Mucosa of rectum (tissue), 2 donors: ENCODE results near the gene MTRR.

ENCODE experiments used
- H3K27ac ChIP-seq, 2 donors: one replicate each; pipeline ENCODE4 v1.7.0; 2013; ENCODE audit warnings: inconsistent platforms in 2 of 2, low read depth in 2 of 2, low read length in 2 of 2
- H3K27me3 ChIP-seq, 2 donors: one replicate each; pipeline ENCODE4 v1.7.0; 2013; ENCODE audit warnings: low read length in 2 of 2; ENCODE audit not compliant: control insufficient read depth in 2 of 2, insufficient read depth in 2 of 2
- H3K36me3 ChIP-seq, 2 donors: one replicate each; pipeline ENCODE4 v1.7.0; 2013; ENCODE audit warnings: low read length in 2 of 2; ENCODE audit not compliant: control insufficient read depth in 2 of 2, insufficient read depth in 2 of 2
- H3K4me1 ChIP-seq, 2 donors: one replicate each; pipeline ENCODE4 v1.7.0; 2013; ENCODE audit warnings: low read length in 2 of 2, mild to moderate bottlenecking in 1 of 2; ENCODE audit not compliant: control insufficient read depth in 2 of 2, insufficient read depth in 2 of 2
- H3K4me3 ChIP-seq, 2 donors: one replicate each; pipeline ENCODE4 v1.7.0; 2013; ENCODE audit warnings: low read length in 2 of 2
- H3K9ac ChIP-seq, 2 donors: one replicate each; pipeline ENCODE4 v1.7.0; 2013; ENCODE audit warnings: low read length in 2 of 2, low read depth in 1 of 2, mild to moderate bottlenecking in 1 of 2
- H3K9me3 ChIP-seq, 2 donors: one replicate each; pipeline ENCODE4 v1.7.0; 2013; ENCODE audit warnings: low read length in 2 of 2; ENCODE audit not compliant: control insufficient read depth in 2 of 2
- donor health status: healthy.
- donor health status: Normal muscosa, but diverticular disease.

Gene MTRR

GRCh38 chr5:7844901-7845300, 24.0 kb upstream of the MTRR start:
- no peaks in the 10 kb centered on the region for H3K36me3 ChIP-seq
- H3K4me1 ChIP-seq = peaks cover 3 to 4% of the 10 kb centered on the region in 2 donors
- H3K27me3 ChIP-seq = peaks cover 18 to 24% of the 10 kb centered on the region in 2 donors
- H3K9ac ChIP-seq = no peak overlapping the region
- no peak overlapping the region for H3K4me3 ChIP-seq
- H3K27ac ChIP-seq = no peak overlapping the region
- no peaks in the 10 kb centered on the region for H3K9me3 ChIP-seq

GRCh38 chr5:7845557-7845956, 23.4 kb upstream of the MTRR start:
- no peak overlapping the region for H3K27ac ChIP-seq
- no peak overlapping the region for H3K9ac ChIP-seq
- no peaks in the 10 kb centered on the region for H3K9me3 ChIP-seq
- no peaks in the 10 kb centered on the region for H3K36me3 ChIP-seq
- H3K27me3 ChIP-seq = peaks cover 19 to 24% of the 10 kb centered on the region in 2 donors
- H3K4me1 ChIP-seq = peaks cover 4 to 8% of the 10 kb centered on the region in 2 donors
- H3K4me3 ChIP-seq = no peak overlapping the region

- no peaks in the 10 kb centered on the region for H3K9me3 ChIP-seq
- H3K27ac ChIP-seq = no peak overlapping the region
- H3K9ac ChIP-seq = no peak overlapping the region
- H3K36me3 ChIP-seq = no peaks in the 10 kb centered on the region
- peaks cover 4 to 8% of the 10 kb centered on the region in 2 donors for H3K4me1 ChIP-seq
- no peak overlapping the region for H3K4me3 ChIP-seq
- peaks cover 24% of the 10 kb centered on the region in 2 donors for H3K27me3 ChIP-seq
Observed at GRCh38 chr5:7846327-7846726, 22.6 kb upstream of the MTRR start.

- H3K9ac ChIP-seq = no peak overlapping the region
- H3K4me1 ChIP-seq = peaks cover 7 to 8% of the 10 kb centered on the region in 2 donors
- H3K9me3 ChIP-seq = no peaks in the 10 kb centered on the region
- H3K27ac ChIP-seq = no peak overlapping the region
- H3K36me3 ChIP-seq = no peaks in the 10 kb centered on the region
- peaks cover 24 to 31% of the 10 kb centered on the region in 2 donors for H3K27me3 ChIP-seq
- no peak overlapping the region for H3K4me3 ChIP-seq
Observed at GRCh38 chr5:7848296-7848695, 20.7 kb upstream of the MTRR start.

- Histone ChIP-seq H3K9me3 (no peaks in the 10 kb centered on the region), H3K36me3 (no peaks in the 10 kb centered on the region), H3K9ac (peak overlapping the region in 1 of 2 donors; percentile 26), H3K27me3 (peaks cover 24 to 33% of the 10 kb centered on the region in 2 donors), H3K4me3 (peak overlapping the region; percentile 52 to 60), H3K27ac (no peak overlapping the region), H3K4me1 (peaks cover 7 to 8% of the 10 kb centered on the region in 2 donors)
Observed at GRCh38 chr5:7849681-7850394, 19.1 kb upstream of the MTRR start.

- no peaks in the 10 kb centered on the region for H3K9me3 ChIP-seq
- H3K27me3 ChIP-seq = peaks cover 20 to 28% of the 10 kb centered on the region in 2 donors
- H3K36me3 ChIP-seq = no peaks in the 10 kb centered on the region
- peaks cover 7 to 8% of the 10 kb centered on the region in 2 donors for H3K4me1 ChIP-seq
- peak within 1 kb of the TSS; percentile 52 to 60 for H3K4me3 ChIP-seq
- peak within 1 kb of the TSS in 1 of 2 donors; percentile 26 for H3K9ac ChIP-seq
- no peak within 1 kb of the TSS for H3K27ac ChIP-seq
Observed at GRCh38 chr5:7850395-7851239, 18.3 kb upstream of the MTRR start, which contains the start of gene CFAP90. Gene CFAP90 (minus strand): TSS chr5:7851133. CDS start chr5:7851021, 112 bp downstream.

- no peak overlapping the region for H3K9ac ChIP-seq
- no peak overlapping the region for H3K4me3 ChIP-seq
- no peak overlapping the region for H3K27ac ChIP-seq
- H3K9me3 ChIP-seq = no peaks in the 10 kb centered on the region
- H3K4me1 ChIP-seq = peaks cover 7 to 8% of the 10 kb centered on the region in 2 donors
- peaks cover 20 to 26% of the 10 kb centered on the region in 2 donors for H3K27me3 ChIP-seq
- H3K36me3 ChIP-seq = no peaks in the 10 kb centered on the region
Observed at GRCh38 chr5:7851240-7851592, 17.7 kb upstream of the MTRR start.

GRCh38 chr5:7851617-7852289, 17.2 kb upstream of the MTRR start:
- H3K4me3 ChIP-seq = no peak overlapping the region
- peaks cover 20 to 26% of the 10 kb centered on the region in 2 donors for H3K27me3 ChIP-seq
- H3K9ac ChIP-seq = no peak overlapping the region
- H3K9me3 ChIP-seq = no peaks in the 10 kb centered on the region
- H3K4me1 ChIP-seq = peaks cover 7 to 8% of the 10 kb centered on the region in 2 donors
- no peaks in the 10 kb centered on the region for H3K36me3 ChIP-seq
- H3K27ac ChIP-seq = no peak overlapping the region

GRCh38 chr5:7852542-7852941, 16.4 kb upstream of the MTRR start:
- peaks cover 7 to 8% of the 10 kb centered on the region in 2 donors for H3K4me1 ChIP-seq
- peaks cover under 1 to 1% of the 10 kb centered on the region in 2 donors for H3K36me3 ChIP-seq
- H3K9ac ChIP-seq = no peak overlapping the region
- no peaks in the 10 kb centered on the region for H3K9me3 ChIP-seq
- no peak overlapping the region for H3K4me3 ChIP-seq
- peaks cover 20 to 26% of the 10 kb centered on the region in 2 donors for H3K27me3 ChIP-seq
- H3K27ac ChIP-seq = no peak overlapping the region
